Left forelimb (tissue), 1 donor: ENCODE data around the gene CFHR2.
"Not testable (repeated sequence)": the region's sequence is repeated elsewhere in the genome, so short reads cannot be mapped to it uniquely, and the experiment has no call there.

Experiments used
- DNase-seq: peaks from one replicate; pipeline ENCODE4 v3.0.0-alpha.2; 2018; ENCODE audit warnings: low spot score

Gene CFHR2

GRCh38 chr1:196943568-196943967 is at the start of gene CFHR2:
TSS of gene CFHR2 (plus strand) at chr1:196943738. CDS start at chr1:196943881, 143 bp downstream.
- not testable (repeated sequence) for DNase-seq

- no peak for DNase-seq
Observed at GRCh38 chr1:196896355-196896754, 47.2 kb upstream of the CFHR2 start.

- no peak for DNase-seq
Observed at GRCh38 chr1:196897158-196897828, 46.2 kb upstream of the CFHR2 start.

- DNase-seq = no peak
Observed at GRCh38 chr1:196902344-196902743, 41.2 kb upstream of the CFHR2 start.

- DNase-seq = no peak
Observed at GRCh38 chr1:196910215-196910614, 33.3 kb upstream of the CFHR2 start.

- not testable (repeated sequence) for DNase-seq
Observed at GRCh38 chr1:196912283-196912682, 31.3 kb upstream of the CFHR2 start.

GRCh38 chr1:196926839-196927238 is 16.7 kb upstream of the CFHR2 start:
- DNase-seq = not testable (repeated sequence)

GRCh38 chr1:196932853-196933252 is 10.7 kb upstream of the CFHR2 start:
- not testable (repeated sequence) for DNase-seq

- DNase-seq = no peak
Observed at GRCh38 chr1:196933531-196934189, 9.9 kb upstream of the CFHR2 start.

- DNase-seq = not testable (repeated sequence)
Observed at GRCh38 chr1:196941474-196941873, 2.1 kb upstream of the CFHR2 start.

GRCh38 chr1:196951711-196952394 is 8.3 kb downstream of the CFHR2 start:
- no peak for DNase-seq

GRCh38 chr1:196954778-196955177 is 11.2 kb downstream of the CFHR2 start:
- DNase-seq = no peak

GRCh38 chr1:196955926-196956325 is 12.4 kb downstream of the CFHR2 start:
- no peak for DNase-seq

GRCh38 chr1:196960854-196961253 is 17.3 kb downstream of the CFHR2 start:
- no peak for DNase-seq

GRCh38 chr1:196970182-196970581 is 26.6 kb downstream of the CFHR2 start:
- no peak for DNase-seq

GRCh38 chr1:196976278-196976677 is 32.7 kb downstream of the CFHR2 start:
- DNase-seq = no peak

GRCh38 chr1:196977278-196977677 is 33.7 kb downstream of the CFHR2 start, which contains the start of gene CFHR5:
TSS of gene CFHR5 (plus strand) at chr1:196977556. CDS start at chr1:196977665, 109 bp downstream.
- DNase-seq = no peak

GRCh38 chr1:196980859-196981258 is 37.3 kb downstream of the CFHR2 start:
- no peak for DNase-seq

GRCh38 chr1:196982247-196982646 is 38.7 kb downstream of the CFHR2 start:
- DNase-seq = not testable (repeated sequence)

GRCh38 chr1:196991919-196992651 is 48.5 kb downstream of the CFHR2 start:
- not testable (repeated sequence) for DNase-seq

- no peak for DNase-seq
Observed at GRCh38 chr1:196993916-196994315, 50.4 kb downstream of the CFHR2 start.

- DNase-seq = no peak
Observed at GRCh38 chr1:196997423-196997822, 53.9 kb downstream of the CFHR2 start.
